ENCODE results near the gene TMEM184B.

- TF ChIP-seq EZH2 (IDR thresholded peaks at IDR 0.05; ENCODE audit: low read depth) (no peak), CTCF (conservative IDR thresholded peaks at IDR 0.05) (no peak)
Observed at GRCh38 chr22:38172832-38173640, 99.8 kb downstream of the TMEM184B start.

Measured in PC-9 (cell line).